HG02571 (cell line): ENCODE results near the gene SYNE1.
"Not testable (repeated sequence)": the region's sequence is repeated elsewhere in the genome, so short reads cannot be mapped to it uniquely, and the experiment has no call there.

ENCODE experiments used
- ATAC-seq: cut with Tn5 transposase; IDR thresholded peaks from one replicate; pipeline ENCODE4 v1.9.1; 2021; ENCODE audit warnings: mild to moderate bottlenecking, moderate library complexity; ENCODE audit not compliant: unreplicated experiment

The SYNE1 gene

DNA sequence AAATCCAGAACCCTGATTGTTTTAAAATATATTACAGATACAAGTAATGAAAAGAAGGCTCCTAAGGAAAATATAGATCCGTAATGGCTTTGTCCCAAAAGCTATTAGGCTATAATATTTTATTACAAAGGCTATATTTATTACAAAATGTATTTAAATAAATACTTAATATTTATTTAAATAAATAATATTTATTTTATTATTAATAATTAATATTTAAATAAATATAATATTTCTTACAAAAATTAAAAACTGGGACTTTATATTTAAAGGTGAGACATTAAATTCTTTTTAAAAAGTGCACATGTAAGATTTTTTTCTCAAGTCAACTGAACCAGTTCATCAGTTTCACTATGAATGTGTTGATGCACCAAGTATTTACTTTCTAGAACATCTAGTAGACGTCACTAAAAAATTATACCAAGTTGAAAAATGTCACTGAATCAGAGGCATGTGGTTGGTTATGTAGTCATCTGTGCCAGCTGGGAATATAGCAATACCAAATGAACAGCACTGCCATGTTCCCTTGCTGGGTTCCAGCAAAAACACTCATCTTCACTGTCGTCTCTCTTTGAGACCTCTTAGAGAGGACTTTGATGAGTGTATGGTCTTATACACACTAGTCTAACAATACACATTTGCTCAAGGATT is 550.8 kb downstream of the SYNE1 start:
- ATAC-seq = no peak

DNA sequence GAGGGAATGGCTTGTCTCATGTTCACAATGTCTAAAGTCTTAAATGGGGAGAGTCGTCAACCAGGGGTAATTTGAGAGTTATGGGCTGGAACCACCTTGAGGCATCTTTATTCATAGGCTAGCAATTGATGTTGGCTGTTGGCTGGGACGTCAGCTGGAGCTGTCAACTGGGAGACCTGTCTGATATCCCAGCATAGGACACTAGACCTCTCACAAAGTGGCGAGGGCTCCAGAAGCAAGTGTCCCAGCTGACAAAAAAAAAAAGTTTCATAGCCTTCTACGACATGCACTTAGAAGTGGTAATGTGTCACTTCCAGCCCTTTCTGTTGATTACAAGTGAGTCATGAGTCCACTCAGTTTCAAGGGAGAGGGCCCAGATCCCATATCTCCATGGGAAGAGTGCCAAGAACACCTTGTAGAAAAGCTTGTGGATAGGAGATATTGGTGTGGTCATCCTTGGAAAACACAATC is 551.7 kb downstream of the SYNE1 start:
- no peak for ATAC-seq

DNA sequence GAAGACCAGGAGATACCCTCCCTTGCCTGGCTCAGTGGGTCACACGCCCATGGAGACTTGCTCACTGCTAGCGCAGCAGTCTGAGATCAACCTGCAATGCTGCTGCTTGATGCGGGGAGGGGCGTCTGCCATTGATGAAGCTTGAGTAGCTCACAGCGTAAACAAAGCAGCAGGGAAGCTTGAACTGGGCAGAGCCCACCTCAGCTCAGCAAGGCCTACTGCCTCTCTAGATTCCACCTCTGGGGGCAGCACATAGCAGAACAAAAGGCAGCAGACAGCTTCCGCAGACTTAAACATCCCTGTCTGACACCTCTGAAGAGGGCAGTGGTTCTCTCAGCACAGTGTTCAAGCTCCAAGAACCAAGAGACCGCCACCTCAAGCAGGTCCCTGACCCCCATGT is 558.4 kb downstream of the SYNE1 start:
- ATAC-seq = no peak

DNA sequence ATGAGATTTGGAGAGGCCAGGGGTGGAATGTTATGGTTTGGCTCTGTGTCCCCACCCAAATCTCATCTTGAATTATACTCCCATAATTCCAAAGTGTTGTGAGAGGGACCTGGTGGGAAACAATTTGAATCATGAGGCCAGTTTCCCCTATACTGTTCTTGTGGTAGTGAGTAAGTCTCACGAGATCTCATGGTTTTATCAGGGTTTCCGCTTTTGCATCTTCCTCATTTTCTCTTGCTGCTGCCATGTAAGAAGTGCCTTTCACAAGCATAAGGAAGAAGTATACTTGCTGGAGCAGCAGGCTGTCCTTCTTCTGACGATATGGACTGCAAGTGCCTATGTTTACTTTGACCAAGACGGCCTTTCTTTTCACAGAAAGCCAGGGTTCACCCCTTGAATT is 559.2 kb downstream of the SYNE1 start:
- no peak for ATAC-seq

DNA sequence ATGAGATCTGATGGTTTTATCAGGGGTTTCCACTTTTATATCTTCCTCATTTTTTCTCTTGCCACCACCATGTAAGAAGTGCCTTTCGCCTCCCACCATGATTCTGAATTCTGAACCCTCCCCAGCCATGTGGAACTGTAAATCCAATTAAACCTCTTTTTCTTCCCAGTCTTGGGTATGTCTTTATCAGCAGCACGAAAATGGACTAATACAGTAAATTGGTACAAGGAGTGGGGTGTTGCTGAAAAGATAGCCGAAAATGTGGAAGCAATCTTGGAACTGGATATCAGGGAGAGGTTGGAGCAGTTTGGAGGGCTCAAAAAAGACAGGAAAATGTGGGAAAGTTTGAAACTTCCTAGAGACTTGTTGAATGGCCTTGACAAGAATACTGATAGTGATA is 560.9 kb downstream of the SYNE1 start:
- not testable (repeated sequence) for ATAC-seq

DNA sequence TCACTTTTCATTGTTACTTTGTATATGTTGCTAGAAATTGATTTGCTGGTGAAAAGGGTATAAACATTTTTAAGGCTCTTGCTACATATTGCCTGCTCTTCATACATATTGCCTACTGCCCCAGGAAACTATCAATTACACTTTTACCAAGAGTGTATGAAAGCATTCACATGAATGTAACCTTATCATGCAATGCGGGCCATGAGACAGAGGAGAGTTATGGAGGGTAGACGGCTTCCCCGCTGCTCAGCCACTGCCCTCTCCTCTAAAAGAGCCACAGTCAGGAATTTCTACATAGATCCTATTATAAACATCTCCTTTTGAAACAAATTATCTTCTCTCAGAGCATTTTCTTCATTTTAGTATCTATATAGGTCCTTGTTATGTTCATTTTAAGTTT is 565.3 kb downstream of the SYNE1 start:
- no peak for ATAC-seq
